DND-41 (cell line): Measurements from ENCODE around the gene GPR32.

ENCODE experiments used
- EZH2 ChIP-seq: IDR thresholded peaks from 3 replicates; pipeline ENCODE4 v1.6.1; 2012; ENCODE audit warnings: borderline replicate concordance, low read depth, mild to moderate bottlenecking, moderate library complexity, low read length, inconsistent platforms; ENCODE audit not compliant: severe bottlenecking
- TF ChIP-seq, protein P1 (sequence below): IDR thresholded peaks from 2 replicates; pipeline ENCODE4 v1.5.1; 2012; ENCODE audit warnings: borderline replicate concordance, low read length, moderate library complexity, mild to moderate bottlenecking; ENCODE audit not compliant: poor library complexity, severe bottlenecking; ENCODE audit errors: extremely low read depth

GRCh38 chr19:50820549-50821247 is 50.4 kb downstream of the GPR32 start:
- TF ChIP-seq, protein P1, sequence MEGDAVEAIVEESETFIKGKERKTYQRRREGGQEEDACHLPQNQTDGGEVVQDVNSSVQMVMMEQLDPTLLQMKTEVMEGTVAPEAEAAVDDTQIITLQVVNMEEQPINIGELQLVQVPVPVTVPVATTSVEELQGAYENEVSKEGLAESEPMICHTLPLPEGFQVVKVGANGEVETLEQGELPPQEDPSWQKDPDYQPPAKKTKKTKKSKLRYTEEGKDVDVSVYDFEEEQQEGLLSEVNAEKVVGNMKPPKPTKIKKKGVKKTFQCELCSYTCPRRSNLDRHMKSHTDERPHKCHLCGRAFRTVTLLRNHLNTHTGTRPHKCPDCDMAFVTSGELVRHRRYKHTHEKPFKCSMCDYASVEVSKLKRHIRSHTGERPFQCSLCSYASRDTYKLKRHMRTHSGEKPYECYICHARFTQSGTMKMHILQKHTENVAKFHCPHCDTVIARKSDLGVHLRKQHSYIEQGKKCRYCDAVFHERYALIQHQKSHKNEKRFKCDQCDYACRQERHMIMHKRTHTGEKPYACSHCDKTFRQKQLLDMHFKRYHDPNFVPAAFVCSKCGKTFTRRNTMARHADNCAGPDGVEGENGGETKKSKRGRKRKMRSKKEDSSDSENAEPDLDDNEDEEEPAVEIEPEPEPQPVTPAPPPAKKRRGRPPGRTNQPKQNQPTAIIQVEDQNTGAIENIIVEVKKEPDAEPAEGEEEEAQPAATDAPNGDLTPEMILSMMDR: no peak
- TF ChIP-seq EZH2: no peak
